ENCODE data around the gene RFTN1.

The RFTN1 gene

GRCh38 chr3:16372362-16373292, 140.9 kb downstream of the RFTN1 start:
- no peak for DNase-seq

- DNase-seq, result no peak
These were observed 142.4 kb downstream of the RFTN1 start for GRCh38 chr3:16370872-16371740.

GRCh38 chr3:16370503-16370871, 143.0 kb downstream of the RFTN1 start:
- DNase-seq, result no peak

- no peak for DNase-seq
These were observed 143.6 kb downstream of the RFTN1 start for GRCh38 chr3:16369885-16370284.

- DNase-seq, result no peak
These were observed 144.2 kb downstream of the RFTN1 start for GRCh38 chr3:16369276-16369675.

- DNase-seq, result no peak
These were observed 146.9 kb downstream of the RFTN1 start for GRCh38 chr3:16366581-16366980.

- DNase-seq, result no peak
These were observed 147.9 kb downstream of the RFTN1 start for GRCh38 chr3:16365491-16366128.

- DNase-seq, result no peak
These were observed 148.5 kb downstream of the RFTN1 start for GRCh38 chr3:16364963-16365362.

- DNase-seq, result no peak
These were observed 149.2 kb downstream of the RFTN1 start for GRCh38 chr3:16364323-16364722.

GRCh38 chr3:16363636-16364035, 149.9 kb downstream of the RFTN1 start:
- DNase-seq, result no peak

- no peak for DNase-seq
These were observed 150.7 kb downstream of the RFTN1 start for GRCh38 chr3:16362770-16363169.

- DNase-seq, result no peak
These were observed 152.4 kb downstream of the RFTN1 start for GRCh38 chr3:16361087-16361486.

- DNase-seq, result no peak
These were observed 154.2 kb downstream of the RFTN1 start for GRCh38 chr3:16359331-16359730.

- no peak for DNase-seq
These were observed 155.2 kb downstream of the RFTN1 start for GRCh38 chr3:16358336-16358735.

GRCh38 chr3:16357186-16358121, 156.0 kb downstream of the RFTN1 start:
- DNase-seq, result no peak

GRCh38 chr3:16355828-16356227, 157.7 kb downstream of the RFTN1 start:
- DNase-seq, result no peak

- no peak for DNase-seq
These were observed 159.2 kb downstream of the RFTN1 start for GRCh38 chr3:16354291-16354690.

- DNase-seq, result no peak
These were observed 161.1 kb downstream of the RFTN1 start for GRCh38 chr3:16352428-16352827.

GRCh38 chr3:16350597-16351318, 162.7 kb downstream of the RFTN1 start:
- no peak for DNase-seq

GRCh38 chr3:16349986-16350596, 163.4 kb downstream of the RFTN1 start:
- no peak for DNase-seq

GRCh38 chr3:16347548-16347947, 166.0 kb downstream of the RFTN1 start:
- DNase-seq, result no peak

Data from CD4-positive, alpha-beta T cell treated with Interleukin-17A for 1 hour (primary cell).